Measurements from ENCODE around the gene RNF225. TPM values are rescaled to one million over a fixed set of nuclear protein-coding genes. Genes with fewer than 3 reads are reported as not detected.
"Not testable (repeated sequence)": the region's sequence is repeated elsewhere in the genome, so short reads cannot be mapped to it uniquely, and the experiment has no call there.

Gene RNF225
- total RNA-seq (not detected in 2 replicates), polyA plus RNA-seq (0.47 TPM in 1 of 2 replicates, not detected in the other)

DNA sequence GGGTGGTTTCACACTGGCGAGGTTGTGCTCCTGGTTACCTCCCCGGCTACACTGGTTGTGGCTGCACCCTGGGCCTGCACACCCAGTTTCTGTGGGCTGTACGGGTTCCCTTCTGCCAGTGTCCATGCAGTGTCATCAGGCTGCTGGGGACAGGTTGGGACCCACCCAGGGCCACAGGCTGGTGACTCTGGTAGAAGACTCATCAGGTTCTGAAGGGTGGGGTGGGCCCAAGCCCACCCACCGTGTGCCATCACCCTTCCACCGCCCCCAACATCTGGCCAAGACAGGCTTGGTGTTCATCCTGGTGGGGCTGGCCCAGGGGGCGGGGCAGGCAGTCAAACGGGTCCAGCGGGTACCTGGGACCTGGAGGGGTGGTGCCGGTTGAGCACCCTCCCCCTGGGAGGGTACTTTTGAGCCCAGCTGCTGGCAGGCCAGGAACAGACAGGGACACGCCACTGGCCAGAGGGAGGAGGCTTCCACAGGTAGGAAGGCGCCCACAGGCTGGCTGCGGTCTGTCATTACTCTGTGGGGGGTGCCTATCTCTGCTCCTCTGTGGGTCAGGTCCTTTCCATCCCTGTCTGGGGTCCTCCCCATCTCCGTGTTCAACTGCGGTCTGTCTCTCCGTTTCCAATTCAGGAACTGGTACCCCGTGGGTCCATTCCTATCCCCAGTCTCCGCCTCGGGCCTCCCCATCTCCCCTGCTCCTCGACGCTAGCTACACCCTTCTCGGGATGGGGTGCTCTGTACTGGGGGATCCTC is at the start of gene RNF225:
Gene RNF225, plus strand, starts transcription at position 437 of the 759 bp plus-strand sequence. CDS start 434 bp downstream, outside the sequence.
- Histone ChIP-seq H3K36me3 (replicated peaks; ENCODE audit: insufficient read depth, low read depth) (no peaks in the 10 kb centered on the region), H3K27ac (no peak within 1 kb of the TSS), H3K9me2 (replicated peaks; ENCODE audit: insufficient read depth) (no peaks in the 10 kb centered on the region), H3K4me1 (ENCODE audit: insufficient read depth) (peaks cover 6% of the 10 kb centered on the region), H3K4me3 (no peak within 1 kb of the TSS), H4K20me1 (ENCODE audit: insufficient read depth, poor library complexity, severe bottlenecking) (peaks cover 11% of the 10 kb centered on the region), H3K79me2 (peaks cover 4% of the 10 kb centered on the region), H3K27me3 (peaks cover 8% of the 10 kb centered on the region), H3K4me2 (peak within 1 kb of the TSS; percentile 71), H2AFZ (no peak within 1 kb of the TSS), H3K9me3 (ENCODE audit: low read depth) (no peaks in the 10 kb centered on the region)
- WGBS (ENCODE audit: low lambda C conversion rate, missing lambda C conversion rate) = 44% methylated on average over 21 of the region's 21 CpGs
- TF ChIP-seq EZH2phosphoT487 (IDR thresholded peaks at IDR 0.05; ENCODE audit: low read depth, severe bottlenecking, unreplicated experiment) (no peak), EZH2 (IDR thresholded peaks at IDR 0.05; ENCODE audit: borderline replicate concordance) (no peak)
- TF ChIP-seq, protein P1, sequence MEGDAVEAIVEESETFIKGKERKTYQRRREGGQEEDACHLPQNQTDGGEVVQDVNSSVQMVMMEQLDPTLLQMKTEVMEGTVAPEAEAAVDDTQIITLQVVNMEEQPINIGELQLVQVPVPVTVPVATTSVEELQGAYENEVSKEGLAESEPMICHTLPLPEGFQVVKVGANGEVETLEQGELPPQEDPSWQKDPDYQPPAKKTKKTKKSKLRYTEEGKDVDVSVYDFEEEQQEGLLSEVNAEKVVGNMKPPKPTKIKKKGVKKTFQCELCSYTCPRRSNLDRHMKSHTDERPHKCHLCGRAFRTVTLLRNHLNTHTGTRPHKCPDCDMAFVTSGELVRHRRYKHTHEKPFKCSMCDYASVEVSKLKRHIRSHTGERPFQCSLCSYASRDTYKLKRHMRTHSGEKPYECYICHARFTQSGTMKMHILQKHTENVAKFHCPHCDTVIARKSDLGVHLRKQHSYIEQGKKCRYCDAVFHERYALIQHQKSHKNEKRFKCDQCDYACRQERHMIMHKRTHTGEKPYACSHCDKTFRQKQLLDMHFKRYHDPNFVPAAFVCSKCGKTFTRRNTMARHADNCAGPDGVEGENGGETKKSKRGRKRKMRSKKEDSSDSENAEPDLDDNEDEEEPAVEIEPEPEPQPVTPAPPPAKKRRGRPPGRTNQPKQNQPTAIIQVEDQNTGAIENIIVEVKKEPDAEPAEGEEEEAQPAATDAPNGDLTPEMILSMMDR (IDR thresholded peaks at IDR 0.05; ENCODE audit: poor library complexity) = no peak
- peak; percentile 46 for DNase-seq (ENCODE audit: low spot score)

DNA sequence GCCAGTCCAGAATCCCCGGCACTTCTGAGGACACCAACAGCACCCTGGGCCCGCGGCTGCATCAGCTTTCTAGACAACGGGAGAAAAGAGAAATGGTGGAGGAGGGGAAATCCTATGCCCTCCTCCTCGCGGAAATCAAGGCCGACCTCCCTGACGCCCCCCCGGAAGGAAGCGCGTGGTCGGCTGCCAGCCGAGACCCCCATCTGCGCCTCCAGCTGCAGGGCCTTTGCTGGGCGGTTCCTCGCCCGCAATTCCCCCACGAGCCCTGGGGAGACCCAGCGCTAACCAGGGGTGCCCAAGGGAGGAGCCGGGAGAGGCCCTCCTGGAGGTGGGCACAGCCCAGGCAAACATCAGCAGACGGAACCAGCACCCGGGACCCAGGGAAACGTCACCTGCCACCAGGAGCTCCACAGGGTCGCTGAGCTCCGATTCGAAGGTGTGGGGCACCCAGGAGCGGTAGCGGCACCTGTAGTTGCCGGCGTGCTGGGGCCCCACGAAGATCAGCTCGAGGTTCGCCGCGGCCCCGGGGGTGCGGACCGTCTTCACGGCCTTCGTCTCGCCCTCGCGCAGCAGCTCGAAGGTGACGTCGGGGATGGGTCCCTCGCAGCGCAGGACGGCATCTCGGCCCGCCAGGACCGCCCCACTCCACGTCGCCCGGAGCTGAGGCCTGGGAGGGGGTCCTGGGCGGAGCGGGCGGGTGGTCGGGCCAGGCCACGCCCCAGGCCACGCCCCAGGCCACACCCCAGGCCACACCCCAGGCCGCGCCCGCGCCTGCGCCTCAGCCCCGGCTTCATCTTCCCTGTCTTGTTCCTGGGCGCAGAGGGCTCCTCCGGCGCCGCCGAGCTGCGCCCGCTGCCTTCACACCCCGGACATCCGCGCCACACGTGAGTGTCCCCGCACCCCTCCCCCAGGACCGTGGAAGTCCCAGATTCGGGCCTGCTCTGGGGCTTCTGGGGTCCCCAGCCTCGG is 48.2 kb upstream of the RNF225 start:
- TF ChIP-seq, protein P1 (IDR thresholded peaks at IDR 0.05; ENCODE audit: poor library complexity) = no peak
- TF ChIP-seq EZH2 (IDR thresholded peaks at IDR 0.05; ENCODE audit: borderline replicate concordance) (no peak), EZH2phosphoT487 (IDR thresholded peaks at IDR 0.05; ENCODE audit: low read depth, severe bottlenecking, unreplicated experiment) (no peak)
- Histone ChIP-seq H3K27me3 (peaks cover 4% of the 10 kb centered on the region), H3K4me3 (peak overlapping the region; percentile 99), H3K9me3 (ENCODE audit: low read depth) (no peaks in the 10 kb centered on the region), H3K4me1 (ENCODE audit: insufficient read depth) (peaks cover 8% of the 10 kb centered on the region), H3K27ac (peak overlapping the region; percentile 91), H3K9me2 (replicated peaks; ENCODE audit: insufficient read depth) (no peaks in the 10 kb centered on the region), H3K36me3 (replicated peaks; ENCODE audit: insufficient read depth, low read depth) (no peaks in the 10 kb centered on the region), H3K79me2 (peaks cover 18% of the 10 kb centered on the region), H2AFZ (peak overlapping the region; percentile 90), H3K4me2 (peak overlapping the region; percentile 85), H4K20me1 (ENCODE audit: insufficient read depth, poor library complexity, severe bottlenecking) (no peaks in the 10 kb centered on the region)
- under 1% methylated on average over 59 of the region's 82 CpGs for WGBS (ENCODE audit: low lambda C conversion rate, missing lambda C conversion rate)
- DNase-seq (ENCODE audit: low spot score) = peak; percentile 87

GRCh38 chr19:58348080-58348479 is 47.4 kb upstream of the RNF225 start:
- H3K4me1 ChIP-seq (ENCODE audit: insufficient read depth); H3K9me3 ChIP-seq (ENCODE audit: low read depth); DNase-seq (ENCODE audit: low spot score); H3K9me2 ChIP-seq (replicated peaks; ENCODE audit: insufficient read depth); H3K36me3 ChIP-seq (replicated peaks; ENCODE audit: insufficient read depth, low read depth); H3K27me3 ChIP-seq; H4K20me1 ChIP-seq (ENCODE audit: insufficient read depth, poor library complexity, severe bottlenecking): not testable (repeated sequence)
- peak overlapping the region; percentile 51 for H2AFZ ChIP-seq
- H3K27ac ChIP-seq = peak overlapping the region; percentile 43
- peak overlapping the region; percentile 99 for H3K4me3 ChIP-seq
- peaks cover 18% of the 10 kb centered on the region for H3K79me2 ChIP-seq
- H3K4me2 ChIP-seq = peak overlapping the region; percentile 85
- 13% methylated on average over 12 of the region's 12 CpGs for WGBS (ENCODE audit: low lambda C conversion rate, missing lambda C conversion rate)

Measured in hepatocyte (in vitro differentiated cells).